ENCODE results near the gene UNC80.
"Not testable (repeated sequence)": the region's sequence is repeated elsewhere in the genome, so short reads cannot be mapped to it uniquely, and the experiment has no call there.

UNC80 gene

GRCh38 chr2:209771474-209772289 is at the start of gene UNC80:
UNC80 (plus strand) TSS chr2:209771832; CDS start chr2:209772073, 241 bp downstream.
- peak; percentile 76 for DNase-seq
- in situ Hi-C loops (cut with HindIII; ENCODE audit: low pct_ligation_motif_present, low pct_unique_long_range_greater_than_20kb, low sequenced_read_pairs) = no loop called here

GRCh38 chr2:209726311-209726710 is 45.3 kb upstream of the UNC80 start:
- in situ Hi-C loops (cut with HindIII; ENCODE audit: low pct_ligation_motif_present, low pct_unique_long_range_greater_than_20kb, low sequenced_read_pairs) = no loop called here
- DNase-seq = no peak

GRCh38 chr2:209727077-209727476 is 44.6 kb upstream of the UNC80 start:
- DNase-seq = no peak
- in situ Hi-C loops (cut with HindIII; ENCODE audit: low pct_ligation_motif_present, low pct_unique_long_range_greater_than_20kb, low sequenced_read_pairs) = no loop called here

- DNase-seq = no peak
- in situ Hi-C loops (cut with HindIII; ENCODE audit: low pct_ligation_motif_present, low pct_unique_long_range_greater_than_20kb, low sequenced_read_pairs) = no loop called here
Measured at GRCh38 chr2:209734805-209735204, 36.8 kb upstream of the UNC80 start.

- in situ Hi-C loops (cut with HindIII; ENCODE audit: low pct_ligation_motif_present, low pct_unique_long_range_greater_than_20kb, low sequenced_read_pairs) = no loop called here
- no peak for DNase-seq
Measured at GRCh38 chr2:209741953-209742352, 29.7 kb upstream of the UNC80 start.

- in situ Hi-C loops (cut with HindIII; ENCODE audit: low pct_ligation_motif_present, low pct_unique_long_range_greater_than_20kb, low sequenced_read_pairs) = no loop called here
- DNase-seq = no peak
Measured at GRCh38 chr2:209753020-209753419, 18.6 kb upstream of the UNC80 start.

GRCh38 chr2:209757163-209757562 is 14.5 kb upstream of the UNC80 start:
- in situ Hi-C loops (cut with HindIII; ENCODE audit: low pct_ligation_motif_present, low pct_unique_long_range_greater_than_20kb, low sequenced_read_pairs) = no loop called here
- no peak for DNase-seq

GRCh38 chr2:209761566-209761965 is 10.1 kb upstream of the UNC80 start:
- in situ Hi-C loops (cut with HindIII; ENCODE audit: low pct_ligation_motif_present, low pct_unique_long_range_greater_than_20kb, low sequenced_read_pairs) = no loop called here
- DNase-seq = no peak

- no peak for DNase-seq
- in situ Hi-C loops (cut with HindIII; ENCODE audit: low pct_ligation_motif_present, low pct_unique_long_range_greater_than_20kb, low sequenced_read_pairs) = no loop called here
Measured at GRCh38 chr2:209762563-209762962, 9.1 kb upstream of the UNC80 start.

- no peak for DNase-seq
- in situ Hi-C loops (cut with HindIII; ENCODE audit: low pct_ligation_motif_present, low pct_unique_long_range_greater_than_20kb, low sequenced_read_pairs) = no loop called here
Measured at GRCh38 chr2:209763106-209763505, 8.5 kb upstream of the UNC80 start.

- no peak for DNase-seq
- in situ Hi-C loops (cut with HindIII; ENCODE audit: low pct_ligation_motif_present, low pct_unique_long_range_greater_than_20kb, low sequenced_read_pairs) = no loop called here
Measured at GRCh38 chr2:209766613-209767012, 5.0 kb upstream of the UNC80 start.

GRCh38 chr2:209767316-209767715 is 4.3 kb upstream of the UNC80 start:
- no peak for DNase-seq
- in situ Hi-C loops (cut with HindIII; ENCODE audit: low pct_ligation_motif_present, low pct_unique_long_range_greater_than_20kb, low sequenced_read_pairs) = no loop called here

- DNase-seq = no peak
- in situ Hi-C loops (cut with HindIII; ENCODE audit: low pct_ligation_motif_present, low pct_unique_long_range_greater_than_20kb, low sequenced_read_pairs) = no loop called here
Measured at GRCh38 chr2:209768557-209768956, 3.1 kb upstream of the UNC80 start.

GRCh38 chr2:209772290-209772685 is 656 bp downstream of the UNC80 start:
- in situ Hi-C loops (cut with HindIII; ENCODE audit: low pct_ligation_motif_present, low pct_unique_long_range_greater_than_20kb, low sequenced_read_pairs) = no loop called here
- no peak for DNase-seq

GRCh38 chr2:209773377-209773776 is 1.7 kb downstream of the UNC80 start:
- in situ Hi-C loops (cut with HindIII; ENCODE audit: low pct_ligation_motif_present, low pct_unique_long_range_greater_than_20kb, low sequenced_read_pairs) = no loop called here
- DNase-seq = no peak

GRCh38 chr2:209787416-209787815 is 15.8 kb downstream of the UNC80 start:
- in situ Hi-C loops (cut with HindIII; ENCODE audit: low pct_ligation_motif_present, low pct_unique_long_range_greater_than_20kb, low sequenced_read_pairs) = no loop called here
- no peak for DNase-seq

GRCh38 chr2:209788925-209789324 is 17.3 kb downstream of the UNC80 start:
- DNase-seq = no peak
- in situ Hi-C loops (cut with HindIII; ENCODE audit: low pct_ligation_motif_present, low pct_unique_long_range_greater_than_20kb, low sequenced_read_pairs) = no loop called here

- DNase-seq = no peak
- in situ Hi-C loops (cut with HindIII; ENCODE audit: low pct_ligation_motif_present, low pct_unique_long_range_greater_than_20kb, low sequenced_read_pairs) = no loop called here
Measured at GRCh38 chr2:209790066-209790728, 18.6 kb downstream of the UNC80 start.

GRCh38 chr2:209791151-209791550 is 19.5 kb downstream of the UNC80 start:
- in situ Hi-C loops (cut with HindIII; ENCODE audit: low pct_ligation_motif_present, low pct_unique_long_range_greater_than_20kb, low sequenced_read_pairs) = no loop called here
- DNase-seq = no peak

- in situ Hi-C loops (cut with HindIII; ENCODE audit: low pct_ligation_motif_present, low pct_unique_long_range_greater_than_20kb, low sequenced_read_pairs) = not testable (repeated sequence)
Measured at GRCh38 chr2:209795425-209795824, 23.8 kb downstream of the UNC80 start.

More at GRCh38 chr2:209795425-209795824, 23.8 kb downstream of the UNC80 start:
- not testable (repeated sequence) for DNase-seq
